Left lung (tissue), 10 donors: ENCODE results near the gene MYO18A. TPM values are rescaled to one million over a fixed set of nuclear protein-coding genes. Genes with fewer than 3 reads are reported as not detected.

Source experiments
- ATAC-seq: fragments of 200-7000 bp; cut with Tn5 transposase; one replicate; pipeline ENCODE4 v1.9.1; 2020; ENCODE audit warnings: moderate library complexity
- DNase-seq, 4 donors: peaks; one replicate each; pipeline ENCODE4 v3.0.0-alpha.2; 2013 to 2020
- H3K27ac ChIP-seq, 2 donors: fragments of 200-600 bp; sonication (generic) in 1 of 2; one replicate each; pipeline versions ENCODE4 v1.5.0 to v1.8.0; 2020 to 2021
- H3K27me3 ChIP-seq, 2 donors: fragments of 200-600 bp; sonication (generic) in 1 of 2; one replicate each; pipeline versions ENCODE4 v1.5.0 to v1.8.0; 2020 to 2021
- H3K36me3 ChIP-seq, 2 donors: fragments of 200-600 bp; sonication (generic) in 1 of 2; one replicate each; pipeline versions ENCODE4 v1.5.0 to v1.8.0; 2020 to 2021
- H3K4me1 ChIP-seq, 2 donors: fragments of 200-600 bp; one replicate each; pipeline ENCODE4 v1.8.0; 2021
- H3K4me3 ChIP-seq, 2 donors: fragments of 200-600 bp; sonication (generic) in 1 of 2; one replicate each; pipeline versions ENCODE4 v1.5.0 to v1.8.0; 2020 to 2021; ENCODE audit warnings: mild to moderate bottlenecking in 1 of 2
- H3K9me3 ChIP-seq, 2 donors: fragments of 200-600 bp; sonication (generic) in 1 of 2; one replicate each; pipeline versions ENCODE4 v1.5.0 to v1.8.0; 2020 to 2021
- intact Hi-C, 2 donors: fragments of 100-400 bp; cut with DNase I; formaldehyde crosslinking; loops; one replicate each; pipeline versions ENCODE4 v1.11.2 to v1.14.2; 2022
- polyA plus RNA-seq, 6 donors: library from polyadenylated mRNA; unstranded; fragments of 120-200 nt; gene quantifications; one replicate each; pipeline ENCODE4 v1.2.1, GENCODE V29; 2013; ENCODE audit not compliant: insufficient read length in 6 of 6
- total RNA-seq, 2 donors: library from RNA; stranded (reverse); fragmentation: NEBNext Ultra II Directional; extraction: Animal tissue kit (Norgen Biotek cat#: 25700); gene quantifications; one replicate each; pipeline ENCODE4 v1.2.1, GENCODE V29; 2021
- TF ChIP-seq, protein P1 (sequence below), 2 donors: fragments of 200-600 bp; sonication (generic) in 1 of 2; IDR thresholded peaks; one replicate each; pipeline versions ENCODE4 v1.5.0 to v1.8.0; 2021; ENCODE audit warnings: antibody characterized with exemption in 2 of 2
- donor health status: DM: no; HTN: yes; CAD: no.
- donor health status: DM: no; HTN: no; CAD: no.

MYO18A gene
- total and polyA plus RNA-seq, 8 donors = 37.0 to 58.3 (median 40.4) TPM

DNA sequence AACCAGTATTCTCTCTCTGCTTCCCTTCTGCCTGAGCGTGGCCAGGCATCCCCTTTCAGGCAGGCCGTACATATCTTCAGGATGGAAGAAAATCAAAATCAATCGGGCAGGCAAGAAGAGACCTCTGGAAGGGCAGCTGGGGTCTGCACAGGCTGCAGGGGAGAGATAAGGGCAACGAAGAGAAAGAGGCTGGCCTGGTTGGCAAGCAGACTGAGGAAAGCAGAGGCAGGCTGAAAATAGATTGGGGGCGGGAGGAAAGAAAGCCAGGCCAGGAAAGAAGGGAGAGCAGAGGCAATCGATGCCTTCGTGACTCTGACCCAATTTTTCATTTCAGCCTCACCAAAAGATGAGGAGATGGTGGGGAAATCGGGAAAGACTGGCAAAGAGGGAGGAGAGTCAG lies 119.2 kb downstream of the MYO18A start:
- no peak for DNase-seq
- Histone ChIP-seq H3K4me1 (no peaks in the 10 kb centered on the region), H3K27me3 (no peaks in the 10 kb centered on the region), H3K36me3 (no peaks in the 10 kb centered on the region), H3K27ac (no peak overlapping the region), H3K9me3 (no peaks in the 10 kb centered on the region), H3K4me3 (no peak overlapping the region)
- TF ChIP-seq, protein P1, sequence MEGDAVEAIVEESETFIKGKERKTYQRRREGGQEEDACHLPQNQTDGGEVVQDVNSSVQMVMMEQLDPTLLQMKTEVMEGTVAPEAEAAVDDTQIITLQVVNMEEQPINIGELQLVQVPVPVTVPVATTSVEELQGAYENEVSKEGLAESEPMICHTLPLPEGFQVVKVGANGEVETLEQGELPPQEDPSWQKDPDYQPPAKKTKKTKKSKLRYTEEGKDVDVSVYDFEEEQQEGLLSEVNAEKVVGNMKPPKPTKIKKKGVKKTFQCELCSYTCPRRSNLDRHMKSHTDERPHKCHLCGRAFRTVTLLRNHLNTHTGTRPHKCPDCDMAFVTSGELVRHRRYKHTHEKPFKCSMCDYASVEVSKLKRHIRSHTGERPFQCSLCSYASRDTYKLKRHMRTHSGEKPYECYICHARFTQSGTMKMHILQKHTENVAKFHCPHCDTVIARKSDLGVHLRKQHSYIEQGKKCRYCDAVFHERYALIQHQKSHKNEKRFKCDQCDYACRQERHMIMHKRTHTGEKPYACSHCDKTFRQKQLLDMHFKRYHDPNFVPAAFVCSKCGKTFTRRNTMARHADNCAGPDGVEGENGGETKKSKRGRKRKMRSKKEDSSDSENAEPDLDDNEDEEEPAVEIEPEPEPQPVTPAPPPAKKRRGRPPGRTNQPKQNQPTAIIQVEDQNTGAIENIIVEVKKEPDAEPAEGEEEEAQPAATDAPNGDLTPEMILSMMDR (IDR thresholded peaks at IDR 0.05) = no peak
- no peak for ATAC-seq
- intact Hi-C loops = no loop called here

DNA sequence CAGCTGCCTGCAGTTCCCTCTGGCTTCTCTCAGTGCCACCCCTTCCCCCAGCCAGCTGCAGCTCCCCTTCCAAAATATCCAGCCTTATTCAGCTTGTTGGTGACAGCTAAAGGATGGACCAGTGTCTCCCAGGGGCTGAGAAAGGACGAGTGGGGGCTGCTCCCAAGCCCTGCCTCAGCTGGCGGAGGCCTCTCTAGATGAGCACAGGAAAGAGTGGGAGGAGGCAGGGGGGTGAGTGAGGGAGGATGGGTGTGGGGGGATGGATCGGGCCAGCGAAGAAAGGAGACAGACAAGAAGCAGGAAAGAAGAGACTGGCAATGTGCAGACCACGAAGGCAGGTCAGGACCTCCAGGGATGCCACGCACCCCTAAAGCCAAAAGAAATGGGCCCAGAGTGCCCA lies 119.7 kb downstream of the MYO18A start:
- H3K36me3 ChIP-seq = no peaks in the 10 kb centered on the region
- no peak overlapping the region for H3K4me3 ChIP-seq
- TF ChIP-seq, protein P1 (IDR thresholded peaks at IDR 0.05) = no peak
- no peak overlapping the region for H3K27ac ChIP-seq
- ATAC-seq = peak; percentile 16
- no peaks in the 10 kb centered on the region for H3K4me1 ChIP-seq
- no peaks in the 10 kb centered on the region for H3K9me3 ChIP-seq
- no peaks in the 10 kb centered on the region for H3K27me3 ChIP-seq
- DNase-seq = no peak
- intact Hi-C loops = no loop called here

DNA sequence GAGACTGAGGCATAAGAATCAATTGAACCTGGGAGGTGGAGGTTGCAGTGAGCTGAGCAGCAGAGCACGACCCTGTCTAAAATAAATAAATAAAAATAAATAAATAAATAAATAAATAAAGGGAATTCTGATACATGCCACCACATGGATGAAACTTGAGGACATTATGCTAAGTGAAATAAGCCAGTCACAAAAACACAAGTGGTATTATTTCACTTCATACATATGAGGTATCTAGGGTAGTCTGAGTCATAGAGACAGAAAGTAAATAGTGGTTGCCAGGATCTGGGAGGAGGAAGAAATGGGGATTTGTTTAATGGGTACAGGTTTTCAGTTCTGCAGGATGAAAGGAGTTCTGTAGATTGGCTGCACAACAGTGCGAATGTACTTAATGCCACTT lies 120.9 kb downstream of the MYO18A start:
- H3K27ac ChIP-seq = no peak overlapping the region
- no peaks in the 10 kb centered on the region for H3K36me3 ChIP-seq
- intact Hi-C loops = no loop called here
- no peaks in the 10 kb centered on the region for H3K9me3 ChIP-seq
- no peaks in the 10 kb centered on the region for H3K4me1 ChIP-seq
- DNase-seq = no peak
- no peak overlapping the region for H3K4me3 ChIP-seq
- TF ChIP-seq, protein P1 (IDR thresholded peaks at IDR 0.05) = no peak
- ATAC-seq = peak; percentile 85
- H3K27me3 ChIP-seq = no peaks in the 10 kb centered on the region

DNA sequence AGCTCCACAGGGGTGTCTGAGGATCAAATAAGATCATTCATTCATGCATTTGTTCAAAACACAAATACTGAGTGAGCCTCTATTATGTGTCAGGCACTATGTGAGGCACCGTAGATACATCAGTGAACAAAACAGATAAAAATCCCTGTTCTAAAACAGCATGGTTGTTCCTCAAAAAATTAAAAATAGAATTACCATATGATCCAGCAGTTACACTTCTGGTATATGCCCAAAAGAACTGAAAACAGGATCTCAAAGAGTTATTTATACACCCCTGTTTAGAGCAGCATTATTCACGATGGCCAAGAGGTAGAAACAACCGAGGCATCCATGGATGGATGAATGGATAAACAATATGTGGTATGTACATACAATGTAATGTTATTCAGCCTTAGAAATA lies 121.8 kb downstream of the MYO18A start:
- Histone ChIP-seq H3K4me3 (no peak overlapping the region), H3K4me1 (no peaks in the 10 kb centered on the region), H3K9me3 (no peaks in the 10 kb centered on the region), H3K36me3 (no peaks in the 10 kb centered on the region), H3K27me3 (no peaks in the 10 kb centered on the region), H3K27ac (no peak overlapping the region)
- TF ChIP-seq, protein P1 (IDR thresholded peaks at IDR 0.05) = no peak
- DNase-seq = no peak
- intact Hi-C loops = no loop called here
- no peak for ATAC-seq

DNA sequence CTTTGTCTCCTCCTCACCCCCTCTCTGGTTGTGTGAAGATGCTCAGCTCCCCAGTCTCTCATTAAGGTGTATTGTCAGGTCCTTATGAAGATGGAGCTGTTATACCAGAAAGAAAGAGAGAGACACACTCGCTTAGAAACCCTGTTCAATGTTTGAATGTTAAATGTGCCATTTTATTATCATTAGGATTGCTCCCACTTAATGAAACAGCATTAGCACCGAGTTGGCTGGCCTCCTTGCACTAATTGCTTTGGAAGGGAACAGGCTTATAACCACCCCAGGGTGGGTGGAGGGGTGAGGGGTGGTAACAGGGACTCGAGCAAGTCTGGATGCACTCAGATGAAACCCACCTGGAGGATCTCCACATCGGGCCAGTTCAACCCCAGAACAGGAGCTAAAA lies 122.8 kb downstream of the MYO18A start:
- intact Hi-C loops = no loop called here
- no peaks in the 10 kb centered on the region for H3K4me1 ChIP-seq
- no peak for DNase-seq

More for the DNA sequence above, 122.8 kb downstream of the MYO18A start:
- ATAC-seq = no peak
- H3K4me3 ChIP-seq = no peak overlapping the region
- TF ChIP-seq, protein P1 (IDR thresholded peaks at IDR 0.05) = no peak
- H3K27me3 ChIP-seq = no peaks in the 10 kb centered on the region
- H3K9me3 ChIP-seq = no peaks in the 10 kb centered on the region
- no peaks in the 10 kb centered on the region for H3K36me3 ChIP-seq
- H3K27ac ChIP-seq = no peak overlapping the region
